ENCODE measurements around the gene PXMP4. TPM values are rescaled to one million over a fixed set of nuclear protein-coding genes. Genes with fewer than 3 reads are reported as not detected.

PXMP4 gene
- total RNA-seq, 2 experiments from 2014 or later, result 3.6 to 4.1 TPM

DNA sequence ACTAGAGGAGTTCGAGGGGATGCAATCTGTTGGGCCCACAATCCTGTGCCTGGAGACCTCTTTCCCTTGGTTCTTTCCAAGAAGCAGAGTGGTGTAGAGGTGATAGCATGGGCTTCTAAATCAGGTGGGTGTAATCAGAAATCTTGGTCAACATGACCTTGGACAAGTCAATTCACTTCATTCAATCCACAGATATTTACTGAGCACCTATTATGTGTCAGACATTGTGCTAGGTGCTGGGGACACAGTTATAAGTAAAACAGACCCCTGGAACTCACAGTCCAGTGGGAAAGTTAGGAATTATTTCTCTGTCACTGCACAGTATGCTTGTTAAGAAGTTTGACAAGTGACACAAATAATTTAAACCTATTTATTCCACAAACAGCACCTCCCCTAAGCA is 30.6 kb downstream of the PXMP4 start:
- Mint-ChIP-seq H3K4me1 (ENCODE audit: low read depth) (peaks cover 42% of the 10 kb centered on the region), H3K9me3 (no peaks in the 10 kb centered on the region), H3K27ac (peak overlapping the region; percentile 82), H3K36me3 (ENCODE audit: low read depth) (no peaks in the 10 kb centered on the region), H3K27me3 (no peaks in the 10 kb centered on the region), H3K4me3 (no peak overlapping the region)
- CTCF ChIA-PET, result interaction anchor here (1.5 to 1.8 kb wide), 2 partner anchors 22 to 43 kb away, joined by 6 to 7 read pairs; no protein-coding TSS in a partner anchor
- POLR2A ChIA-PET, result interaction anchor here (0.7 to 2.5 kb wide), 6 partner anchors 11 to 85 kb away, joined by 3 to 19 read pairs (median 3); partner anchors contain the start of gene PXMP4
- TF ChIP-seq, protein P1, sequence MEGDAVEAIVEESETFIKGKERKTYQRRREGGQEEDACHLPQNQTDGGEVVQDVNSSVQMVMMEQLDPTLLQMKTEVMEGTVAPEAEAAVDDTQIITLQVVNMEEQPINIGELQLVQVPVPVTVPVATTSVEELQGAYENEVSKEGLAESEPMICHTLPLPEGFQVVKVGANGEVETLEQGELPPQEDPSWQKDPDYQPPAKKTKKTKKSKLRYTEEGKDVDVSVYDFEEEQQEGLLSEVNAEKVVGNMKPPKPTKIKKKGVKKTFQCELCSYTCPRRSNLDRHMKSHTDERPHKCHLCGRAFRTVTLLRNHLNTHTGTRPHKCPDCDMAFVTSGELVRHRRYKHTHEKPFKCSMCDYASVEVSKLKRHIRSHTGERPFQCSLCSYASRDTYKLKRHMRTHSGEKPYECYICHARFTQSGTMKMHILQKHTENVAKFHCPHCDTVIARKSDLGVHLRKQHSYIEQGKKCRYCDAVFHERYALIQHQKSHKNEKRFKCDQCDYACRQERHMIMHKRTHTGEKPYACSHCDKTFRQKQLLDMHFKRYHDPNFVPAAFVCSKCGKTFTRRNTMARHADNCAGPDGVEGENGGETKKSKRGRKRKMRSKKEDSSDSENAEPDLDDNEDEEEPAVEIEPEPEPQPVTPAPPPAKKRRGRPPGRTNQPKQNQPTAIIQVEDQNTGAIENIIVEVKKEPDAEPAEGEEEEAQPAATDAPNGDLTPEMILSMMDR (IDR thresholded peaks at IDR 0.05), result no peak
- H3K36me3 ChIP-seq (ENCODE audit: insufficient read depth, low read length), result no peaks in the 10 kb centered on the region
- no peak for ATAC-seq (ENCODE audit: poor library complexity)
- intact Hi-C loops (cut with DNase I, micrococcal nuclease), result loop anchor here in 1 of 2 experiments (5.0 to 10.0 kb wide), 2 partner anchors 305 to 423 kb away; partner anchors contain the start of genes EIF2S2 and RALY
- DNase-seq, result no peak
- no peak overlapping the region for H3K4me3 ChIP-seq (ENCODE audit: low read length)
- H3K27me3 ChIP-seq (ENCODE audit: control insufficient read depth in 1 of 2, insufficient read depth in 2 of 2, low read length in 2 of 2), result no peaks in the 10 kb centered on the region
- H3K9me3 ChIP-seq (ENCODE audit: control insufficient read depth in 1 of 2, insufficient read depth in 1 of 2, low read length in 2 of 2), result no peaks in the 10 kb centered on the region
- peaks cover 42% of the 10 kb centered on the region for H3K4me1 ChIP-seq (ENCODE audit: insufficient read depth, low read length)
- no peak overlapping the region for H3K27ac ChIP-seq (ENCODE audit: low read depth in 1 of 2, low read length in 2 of 2)

DNA sequence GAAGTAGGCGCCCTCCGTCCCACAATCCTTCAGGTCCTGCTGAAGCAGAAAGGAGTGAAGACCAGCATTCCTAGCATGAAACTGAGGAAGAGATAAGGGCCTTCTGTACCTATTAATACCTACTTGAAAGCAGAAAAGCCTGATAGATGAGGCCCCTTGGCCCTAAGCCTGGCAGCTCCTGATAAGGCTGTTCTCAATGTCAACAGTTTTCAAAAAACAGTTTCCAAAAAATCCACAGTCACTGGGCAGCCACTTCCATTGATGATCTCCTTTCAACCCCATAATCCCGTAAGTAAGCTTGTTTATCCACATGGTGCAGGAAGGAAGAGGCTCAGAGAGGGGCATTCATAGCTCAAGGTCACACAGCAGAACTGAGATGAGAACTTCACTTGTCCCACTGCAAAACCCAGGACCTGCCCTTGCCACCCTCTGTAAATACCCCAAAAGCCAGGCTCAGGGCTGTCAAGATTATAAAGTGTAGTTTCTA is 31.1 kb downstream of the PXMP4 start:
- Mint-ChIP-seq H3K27me3 (no peaks in the 10 kb centered on the region), H3K4me3 (no peak overlapping the region), H3K27ac (peak overlapping the region; percentile 37), H3K4me1 (ENCODE audit: low read depth) (peaks cover 42% of the 10 kb centered on the region), H3K36me3 (ENCODE audit: low read depth) (no peaks in the 10 kb centered on the region), H3K9me3 (no peaks in the 10 kb centered on the region)
- H3K27ac ChIP-seq (ENCODE audit: low read depth in 1 of 2, low read length in 2 of 2), result no peak overlapping the region
- no peaks in the 10 kb centered on the region for H3K27me3 ChIP-seq (ENCODE audit: control insufficient read depth in 1 of 2, insufficient read depth in 2 of 2, low read length in 2 of 2)
- no peaks in the 10 kb centered on the region for H3K9me3 ChIP-seq (ENCODE audit: control insufficient read depth in 1 of 2, insufficient read depth in 1 of 2, low read length in 2 of 2)
- TF ChIP-seq, protein P1 (IDR thresholded peaks at IDR 0.05), result no peak
- no peaks in the 10 kb centered on the region for H3K36me3 ChIP-seq (ENCODE audit: insufficient read depth, low read length)
- no peak overlapping the region for H3K4me3 ChIP-seq (ENCODE audit: low read length)
- intact Hi-C loops (cut with DNase I, micrococcal nuclease), result loop anchor here in 1 of 2 experiments (5.0 to 10.0 kb wide), 2 partner anchors 306 to 423 kb away; partner anchors contain the start of genes EIF2S2 and RALY
- POLR2A ChIA-PET, result interaction anchor here (1.1 to 2.5 kb wide), 3 partner anchors 10 to 32 kb away, joined by 3 to 19 read pairs (median 7); partner anchors contain the start of gene PXMP4
- no peak for DNase-seq
- peaks cover 47% of the 10 kb centered on the region for H3K4me1 ChIP-seq (ENCODE audit: insufficient read depth, low read length)
- CTCF ChIA-PET, result no interaction called here
- no peak for ATAC-seq (ENCODE audit: poor library complexity)

DNA sequence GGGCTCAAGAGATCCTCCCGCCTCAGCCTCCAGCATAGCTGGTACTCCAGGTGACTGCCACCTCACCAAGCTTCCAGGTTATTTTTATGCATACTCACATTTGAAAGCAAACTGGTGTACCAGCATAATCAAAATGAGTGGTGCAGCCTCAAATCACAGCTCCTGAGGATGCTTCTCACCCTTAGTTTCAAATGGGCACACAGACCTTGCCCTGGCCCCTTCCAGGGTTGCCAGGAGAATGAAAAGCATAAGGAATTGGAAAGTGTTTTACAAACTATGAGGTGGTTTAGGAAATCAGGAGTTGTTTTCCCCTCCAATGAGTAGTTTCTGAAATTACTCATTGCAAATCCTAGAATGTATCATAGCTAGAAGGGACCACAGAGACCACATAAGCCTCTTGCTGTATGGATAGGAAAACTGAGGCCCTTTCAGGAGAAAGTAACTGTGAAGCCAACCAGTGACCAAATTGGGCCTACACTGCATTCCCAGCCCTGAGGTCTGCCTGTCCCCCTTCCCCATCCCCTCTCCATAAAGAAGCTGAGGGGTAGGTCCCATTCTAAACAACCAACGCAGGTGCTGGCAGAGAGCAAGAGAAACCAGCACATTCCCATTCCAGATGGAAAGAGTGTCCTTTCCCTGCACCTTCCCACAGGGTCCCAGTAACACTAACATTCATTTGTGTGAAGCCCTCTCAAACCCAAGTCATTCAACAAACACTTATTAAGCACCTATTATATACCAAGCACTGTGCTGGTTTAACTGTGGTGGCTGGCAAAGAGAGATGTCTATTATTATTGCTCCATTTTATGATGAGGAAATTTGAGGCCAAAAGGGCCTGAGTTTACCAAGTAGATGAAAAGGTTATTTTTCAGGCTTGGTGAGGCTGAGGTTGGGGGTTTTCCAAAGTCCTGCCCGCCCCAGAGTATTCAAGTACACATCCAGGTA is 31.8 kb downstream of the PXMP4 start:
- H3K4me1 ChIP-seq (ENCODE audit: insufficient read depth, low read length), result peaks cover 47% of the 10 kb centered on the region
- peaks cover 42% of the 10 kb centered on the region for H3K4me1 Mint-ChIP-seq (ENCODE audit: low read depth)
- no peaks in the 10 kb centered on the region for H3K36me3 Mint-ChIP-seq (ENCODE audit: low read depth)
- H3K4me3 Mint-ChIP-seq, result no peak overlapping the region
- CTCF ChIA-PET, result interaction anchor here (2.3 kb wide), 1 partner anchor 20 kb away, joined by 12 read pairs; no protein-coding TSS in a partner anchor
- H3K9me3 ChIP-seq (ENCODE audit: control insufficient read depth in 1 of 2, insufficient read depth in 1 of 2, low read length in 2 of 2), result no peaks in the 10 kb centered on the region
- no peaks in the 10 kb centered on the region for H3K27me3 ChIP-seq (ENCODE audit: control insufficient read depth in 1 of 2, insufficient read depth in 2 of 2, low read length in 2 of 2)
- peak overlapping the region; percentile 37 for H3K27ac Mint-ChIP-seq
- DNase-seq (peak in 1 of 14 experiments; percentile 28), ATAC-seq (ENCODE audit: poor library complexity) (no peak)
- H3K27ac ChIP-seq (ENCODE audit: low read depth in 1 of 2, low read length in 2 of 2), result no peak overlapping the region
- H3K27me3 Mint-ChIP-seq, result no peaks in the 10 kb centered on the region
- no peaks in the 10 kb centered on the region for H3K36me3 ChIP-seq (ENCODE audit: insufficient read depth, low read length)
- no peak overlapping the region for H3K4me3 ChIP-seq (ENCODE audit: low read length)
- TF ChIP-seq, protein P1 (IDR thresholded peaks at IDR 0.05), result no peak
- intact Hi-C loops (cut with DNase I, micrococcal nuclease), result loop anchor here in 1 of 2 experiments (2.0 to 10.0 kb wide), 3 partner anchors 33 to 424 kb away; partner anchors contain the start of genes EIF2S2, PXMP4 and RALY
- POLR2A ChIA-PET, result interaction anchor here (1.0 to 2.5 kb wide), 5 partner anchors 9 to 32 kb away, joined by 3 to 19 read pairs (median 4); partner anchors contain the start of gene PXMP4
- no peaks in the 10 kb centered on the region for H3K9me3 Mint-ChIP-seq
